Psoas muscle (tissue), 8 donors: ENCODE results near the gene ETV6. TPM values are rescaled to one million over a fixed set of nuclear protein-coding genes. Genes with fewer than 3 reads are reported as not detected.

Experiments
- ATAC-seq, 4 donors: fragments of 200-7000 bp; cut with Tn5 transposase; one replicate each; pipeline ENCODE4 v1.9.1; 2020; ENCODE audit warnings: moderate library complexity in 3 of 4, mild to moderate bottlenecking in 2 of 4
- DNase-seq, 2 donors: peaks; one replicate each; pipeline ENCODE4 v3.0.0-alpha.2; 2020
- H3K27ac ChIP-seq: fragments of 200-600 bp; one replicate; pipeline ENCODE4 v1.8.0; 2022
- H3K27me3 ChIP-seq, 3 donors: fragments of 200-600 bp in 1 of 3; one replicate each; pipeline versions ENCODE4 v1.6.1 to v1.8.0; 2013 to 2022; ENCODE audit warnings: low read length in 2 of 3, mild to moderate bottlenecking in 2 of 3, moderate library complexity in 1 of 3; ENCODE audit not compliant: insufficient read depth in 3 of 3
- H3K36me3 ChIP-seq, 2 donors: fragments of 200-600 bp in 1 of 2; one replicate each; pipeline versions ENCODE4 v1.6.1 to v1.8.0; 2013 to 2022; ENCODE audit warnings: low read depth in 1 of 2, mild to moderate bottlenecking in 1 of 2, moderate library complexity in 1 of 2; ENCODE audit not compliant: insufficient read depth in 1 of 2
- H3K4me1 ChIP-seq: fragments of 200-600 bp; one replicate; pipeline ENCODE4 v1.8.0; 2022
- H3K4me3 ChIP-seq: fragments of 200-600 bp; one replicate; pipeline ENCODE4 v1.8.0; 2022; ENCODE audit warnings: mild to moderate bottlenecking
- H3K9me3 ChIP-seq: fragments of 200-600 bp; one replicate; pipeline ENCODE4 v1.8.0; 2022
- CTCF ChIP-seq: fragments of 200-600 bp; IDR thresholded peaks from one replicate; pipeline ENCODE4 v1.8.0; 2022; ENCODE audit warnings: antibody characterized with exemption
- WGBS, 3 donors: extraction: QIAGEN DNeasy Blood & Tissue Kit; methylation state at CpG; one replicate each; pipeline versions ENCODE4 v1.1.6 to v1.1.7; 2013; 5-methylcytosine and 5-hydroxymethylcytosine counted together
- intact Hi-C, 2 donors: fragments of 100-400 bp; cut with DNase I; formaldehyde crosslinking; loops; one replicate each; pipeline versions ENCODE4 v1.11.0 to v1.14.2; 2022
- long read RNA-seq, 2 donors: library from polyadenylated mRNA; unstranded; transcript quantifications; one replicate each; pipeline ENCODE4 v2.0.0, GENCODE V29; 2021
- polyA plus RNA-seq, 3 donors: library from polyadenylated mRNA; stranded (reverse); fragments of 200-250 nt; gene quantifications; one replicate each; pipeline ENCODE4 v1.2.3, GENCODE V29; 2013
- total RNA-seq, 4 donors: library from RNA; stranded (reverse); fragmentation: NEBNext Ultra II Directional in 2 of 4; extraction: Animal tissue kit (Norgen Biotek cat#: 25700) in 2 of 4; gene quantifications; one replicate each; pipeline versions ENCODE4 v1.2.1 to v1.2.4, GENCODE V29; 2021 to 2023
- donor health status: healthy with polysubstance abuse.
- donor health status: DM: no; HTN: no; CAD: no; lungs with moderate emphysema.
- donor health status: Bipolar disorder and iron deficiency.
- donor health status: healthy.
- donor health status: DM: yes; HTN: yes; CAD: no.
- donor health status: DM: no; HTN: no; CAD: no.
- donor health status: DM: no; HTN: no; CAD: no.
- donor health status: DM: yes; HTN: yes; CAD: no.

ETV6 gene
- total RNA-seq, result 10 to 100 TPM in 2 of 4 donors, 1 to 10 TPM in 2; 4.5 to 22.9 (median 11.1) TPM
- polyA plus RNA-seq, result 1 to 10 TPM; 2.8 to 4.9 (median 3.5) TPM
- long read RNA-seq, donor 1, full-length matches to known transcripts, result 15 of 19 reads
- long read RNA-seq, donor 1, partial matches to known transcripts, result 1 of 19 reads
- long read RNA-seq, donor 1, other reads (novel, unspliced or antisense), result 3 of 19 reads
- long read RNA-seq, donor 2, full-length matches to known transcripts, result 8 of 11 reads
- long read RNA-seq, donor 2, partial matches to known transcripts, result 0 of 11 reads
- long read RNA-seq, donor 2, other reads (novel, unspliced or antisense), result 3 of 11 reads

- no peaks in the 10 kb centered on the region for H3K27me3 ChIP-seq
- 0 to 1% (median 1%) methylated on average over 56 to 86 of the region's 86 CpGs for WGBS, 3 donors
- TF ChIP-seq CTCF, result no peak
- H3K9me3 ChIP-seq, result no peaks in the 10 kb centered on the region
- DNase-seq, result peak; percentile 64 to 77
- intact Hi-C loops, result loop anchor here (5.0 kb wide), 5 partner anchors 58 to 383 kb away; no protein-coding TSS in a partner anchor
- H3K27ac ChIP-seq, result peak within 1 kb of the TSS; percentile 91
- no peaks in the 10 kb centered on the region for H3K36me3 ChIP-seq
- H3K4me1 ChIP-seq, result peaks cover 40% of the 10 kb centered on the region
- ATAC-seq, result peak; percentile 51 to 54 (median 52)
- peak within 1 kb of the TSS; percentile 89 for H3K4me3 ChIP-seq
These were observed at the start of gene ETV6 for GRCh38 chr12:11649413-11650285. TSS of gene ETV6 (plus strand) at chr12:11649674. CDS start at chr12:11650128, 454 bp downstream.

GRCh38 chr12:11600199-11600598 is 49.3 kb upstream of the ETV6 start:
- Histone ChIP-seq H3K9me3 (no peaks in the 10 kb centered on the region), H3K27me3 (no peaks in the 10 kb centered on the region), H3K4me1 (no peaks in the 10 kb centered on the region), H3K36me3 (no peaks in the 10 kb centered on the region), H3K27ac (no peak overlapping the region), H3K4me3 (no peak overlapping the region)
- no peak for TF ChIP-seq CTCF
- 77 to 87% (median 86%) methylated on average over 3 of the region's 3 CpGs for WGBS, 3 donors
- DNase-seq, result no peak
- intact Hi-C loops, result no loop called here
- no peak for ATAC-seq

- Histone ChIP-seq H3K4me1 (no peaks in the 10 kb centered on the region), H3K27ac (no peak overlapping the region), H3K4me3 (no peak overlapping the region), H3K36me3 (no peaks in the 10 kb centered on the region), H3K27me3 (no peaks in the 10 kb centered on the region), H3K9me3 (no peaks in the 10 kb centered on the region)
- ATAC-seq (no peak), DNase-seq (no peak)
- no peak for TF ChIP-seq CTCF
- 94 to 98% (median 98%) methylated on average over 1 of the region's 1 CpG for WGBS, 3 donors
- intact Hi-C loops, result no loop called here
These were observed 47.8 kb upstream of the ETV6 start for GRCh38 chr12:11601647-11602046.

- Histone ChIP-seq H3K9me3 (no peaks in the 10 kb centered on the region), H3K4me3 (no peak overlapping the region), H3K36me3 (no peaks in the 10 kb centered on the region), H3K4me1 (no peaks in the 10 kb centered on the region), H3K27ac (no peak overlapping the region), H3K27me3 (no peaks in the 10 kb centered on the region)
- WGBS, 3 donors, result 53 to 73% (median 55%) methylated on average over 10 of the region's 10 CpGs
- ATAC-seq, result no peak
- no peak for DNase-seq
- no peak for TF ChIP-seq CTCF
- intact Hi-C loops, result no loop called here
These were observed 42.0 kb upstream of the ETV6 start for GRCh38 chr12:11607313-11608081.
